ENCODE results near the gene GSTM1.

GSTM1 gene

GRCh38 chr1:109732390-109732881 lies 44.8 kb downstream of the GSTM1 start:
- no peak for DNase-seq

- no peak for DNase-seq
These were observed 45.7 kb downstream of the GSTM1 start for GRCh38 chr1:109733236-109733870.

- DNase-seq = peak; percentile 75
These were observed 52.4 kb downstream of the GSTM1 start for GRCh38 chr1:109739738-109740614.

- DNase-seq = no peak
These were observed 53.2 kb downstream of the GSTM1 start, which contains the start of gene GSTM3 for GRCh38 chr1:109740615-109741373. Gene GSTM3 (minus strand): TSS chr1:109741038. CDS start chr1:109740287, 751 bp downstream.

Data from central memory CD4-positive, alpha-beta T cell (primary cell).